ENCODE results near the gene SEZ6.

- TF ChIP-seq ZFP3 (CRISPR knock-in tag; IDR thresholded peaks at IDR 0.05) (no peak), ZFP30 (CRISPR knock-in tag; IDR thresholded peaks at IDR 0.05) (no peak)
These were observed 46.4 kb downstream of the SEZ6 start for GRCh38 chr17:28959471-28959871.

Data from SK-N-SH treated with all-trans-retinoic acid at 6 μM for 48 hours (cell line).